HepG2 (cell line): ENCODE results near the gene MIEF1. TPM values are rescaled to one million over a fixed set of nuclear protein-coding genes. Genes with fewer than 3 reads are reported as not detected.

Experiments used
- IRF2 ChIP-seq: IDR thresholded peaks from 2 replicates; pipeline ENCODE4 v1.6.1; 2018; ENCODE audit warnings: missing genetic modification reagents, missing compliant biosample characterization
- KLF12 ChIP-seq: sonication (generic); formaldehyde crosslinking; IDR thresholded peaks from 2 replicates; pipeline ENCODE4 v1.4.0; 2020; ENCODE audit warnings: missing genetic modification reagents, borderline replicate concordance
- MBNL3 ChIP-seq: fragments of 250-450 bp; sonication (Bioruptor Pico); conservative IDR thresholded peaks from 2 replicates; pipeline ENCODE4 v1.8.0; 2022; ENCODE audit warnings: mild to moderate bottlenecking, inconsistent platforms
- MTF2 ChIP-seq: sonication (generic); formaldehyde crosslinking; IDR thresholded peaks from 2 replicates; pipeline ENCODE4 v1.5.0; 2020; ENCODE audit warnings: missing genetic modification reagents, borderline replicate concordance
- ZBTB7A ChIP-seq: sonication (generic); formaldehyde crosslinking; IDR thresholded peaks from 2 replicates; pipeline ENCODE4 v1.8.0; 2022; ENCODE audit warnings: mild to moderate bottlenecking, missing genetic modification reagents
- ZFP36L2 ChIP-seq: sonication (generic); formaldehyde crosslinking; IDR thresholded peaks from 2 replicates; pipeline ENCODE4 v1.4.0; 2020; ENCODE audit warnings: missing genetic modification reagents
- ZNF773 ChIP-seq: sonication (generic); formaldehyde crosslinking; IDR thresholded peaks from 2 replicates; pipeline ENCODE4 v1.4.0; 2020; ENCODE audit warnings: missing genetic modification reagents, borderline replicate concordance
- ZNF777 ChIP-seq: sonication (generic); formaldehyde crosslinking; IDR thresholded peaks from 2 replicates; pipeline ENCODE4 v1.4.0; 2020; ENCODE audit warnings: missing genetic modification reagents
- polyA plus RNA-seq, 8 experiments: library from polyadenylated mRNA; depleted of rRNA in 3 of 8; stranded (reverse) in 7 of 8; unstranded in 1 of 8; fragments of >200 nt; fragmentation: Illumina TruSeq in 4 of 8; extraction: Trizol in 4 of 8; gene quantifications; 2 replicates each; pipeline versions ENCODE4 v1.2.1 to v1.2.3, GENCODE V29; 2011 to 2016; ENCODE audit warnings: low read depth in 4 of 8, missing spikeins in 1 of 8, mixed read lengths in 1 of 8; ENCODE audit not compliant: insufficient read depth in 1 of 8
- total RNA-seq, 5 experiments: library from RNA; depleted of rRNA; stranded (reverse); fragments of >200 nt; fragmentation: Illumina TruSeq; extraction: Trizol; gene quantifications; 2 replicates each; pipeline ENCODE4 v1.2.3, GENCODE V29; 2016; ENCODE audit warnings: low read depth in 1 of 5
- TF ChIP-seq, protein P1 (sequence below), 2 experiments: fragments of 450-650 bp in 1 of 2; sonication (generic) in 1 of 2; formaldehyde crosslinking in 1 of 2; IDR thresholded peaks; 2 replicates each; pipeline versions ENCODE4 v1.6.1 to v1.8.0; 2016 to 2022; ENCODE audit warnings: antibody characterized with exemption in 1 of 2, mild to moderate bottlenecking in 1 of 2, missing genetic modification reagents in 1 of 2
- TF ChIP-seq, protein P2 (sequence below): sonication (generic); formaldehyde crosslinking; IDR thresholded peaks from 2 replicates; pipeline ENCODE4 v1.8.0; 2022; ENCODE audit warnings: mild to moderate bottlenecking, missing genetic modification reagents, moderate library complexity
- TF ChIP-seq, protein P3 (sequence below): sonication (generic); formaldehyde crosslinking; conservative IDR thresholded peaks from 2 replicates; pipeline ENCODE4 v1.4.0; 2020; ENCODE audit warnings: missing genetic modification reagents
- TF ChIP-seq, protein P4 (sequence below): sonication (generic); formaldehyde crosslinking; IDR thresholded peaks from 2 replicates; pipeline ENCODE4 v1.4.0; 2020; ENCODE audit warnings: missing genetic modification reagents
- TF ChIP-seq, protein P5 (sequence below): sonication (generic); formaldehyde crosslinking; IDR thresholded peaks from 2 replicates; pipeline ENCODE4 v1.8.0; 2022; ENCODE audit warnings: mild to moderate bottlenecking, missing genetic modification reagents, moderate library complexity

Gene MIEF1
- total and polyA plus RNA-seq, 2 of the 13 experiments (the other 11 are each of a cell fraction or from before 2014, with no cell fraction given) = 21.7 to 34.8 TPM

DNA sequence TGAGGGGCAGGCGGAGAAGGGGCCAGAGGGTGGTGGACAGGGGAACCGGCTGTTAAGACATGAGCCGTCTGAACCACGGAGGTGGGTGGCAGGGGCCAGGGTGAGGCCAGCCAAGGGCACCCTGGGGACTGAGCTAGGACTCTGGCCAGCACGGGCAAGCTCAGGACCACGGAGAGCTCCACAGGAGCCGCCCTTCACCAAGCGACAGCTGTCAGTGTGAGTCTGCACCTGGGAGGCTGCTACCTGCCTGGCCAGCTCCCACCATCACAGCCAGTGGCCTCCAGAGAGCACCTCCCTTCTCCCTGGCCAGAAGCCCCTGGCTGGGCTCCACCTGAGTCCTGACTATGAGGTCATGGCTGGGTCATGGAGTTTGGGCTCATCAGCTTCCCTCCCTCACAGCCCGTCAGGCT lies 23.6 kb upstream of the MIEF1 start (continued):
- TF ChIP-seq, protein P1, sequence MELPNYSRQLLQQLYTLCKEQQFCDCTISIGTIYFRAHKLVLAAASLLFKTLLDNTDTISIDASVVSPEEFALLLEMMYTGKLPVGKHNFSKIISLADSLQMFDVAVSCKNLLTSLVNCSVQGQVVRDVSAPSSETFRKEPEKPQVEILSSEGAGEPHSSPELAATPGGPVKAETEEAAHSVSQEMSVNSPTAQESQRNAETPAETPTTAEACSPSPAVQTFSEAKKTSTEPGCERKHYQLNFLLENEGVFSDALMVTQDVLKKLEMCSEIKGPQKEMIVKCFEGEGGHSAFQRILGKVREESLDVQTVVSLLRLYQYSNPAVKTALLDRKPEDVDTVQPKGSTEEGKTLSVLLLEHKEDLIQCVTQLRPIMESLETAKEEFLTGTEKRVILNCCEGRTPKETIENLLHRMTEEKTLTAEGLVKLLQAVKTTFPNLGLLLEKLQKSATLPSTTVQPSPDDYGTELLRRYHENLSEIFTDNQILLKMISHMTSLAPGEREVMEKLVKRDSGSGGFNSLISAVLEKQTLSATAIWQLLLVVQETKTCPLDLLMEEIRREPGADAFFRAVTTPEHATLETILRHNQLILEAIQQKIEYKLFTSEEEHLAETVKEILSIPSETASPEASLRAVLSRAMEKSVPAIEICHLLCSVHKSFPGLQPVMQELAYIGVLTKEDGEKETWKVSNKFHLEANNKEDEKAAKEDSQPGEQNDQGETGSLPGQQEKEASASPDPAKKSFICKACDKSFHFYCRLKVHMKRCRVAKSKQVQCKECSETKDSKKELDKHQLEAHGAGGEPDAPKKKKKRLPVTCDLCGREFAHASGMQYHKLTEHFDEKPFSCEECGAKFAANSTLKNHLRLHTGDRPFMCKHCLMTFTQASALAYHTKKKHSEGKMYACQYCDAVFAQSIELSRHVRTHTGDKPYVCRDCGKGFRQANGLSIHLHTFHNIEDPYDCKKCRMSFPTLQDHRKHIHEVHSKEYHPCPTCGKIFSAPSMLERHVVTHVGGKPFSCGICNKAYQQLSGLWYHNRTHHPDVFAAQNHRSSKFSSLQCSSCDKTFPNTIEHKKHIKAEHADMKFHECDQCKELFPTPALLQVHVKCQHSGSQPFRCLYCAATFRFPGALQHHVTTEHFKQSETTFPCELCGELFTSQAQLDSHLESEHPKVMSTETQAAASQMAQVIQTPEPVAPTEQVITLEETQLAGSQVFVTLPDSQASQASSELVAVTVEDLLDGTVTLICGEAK (IDR thresholded peaks at IDR 0.05) = no peak
- TF ChIP-seq, protein P1 (CRISPR knock-in tag; IDR thresholded peaks at IDR 0.05) = 0 out of 2 replicates have a peak, but pooled peaks have one; percentile 36
- TF ChIP-seq ZBTB7A (CRISPR knock-in tag) = no peak
- 0 out of 2 replicates have a peak, but pooled peaks have one; percentile 72 for TF ChIP-seq ZNF773
- peak; percentile 89; the same call in 1 of the 2 replicates for TF ChIP-seq KLF12
- TF ChIP-seq, protein P2, sequence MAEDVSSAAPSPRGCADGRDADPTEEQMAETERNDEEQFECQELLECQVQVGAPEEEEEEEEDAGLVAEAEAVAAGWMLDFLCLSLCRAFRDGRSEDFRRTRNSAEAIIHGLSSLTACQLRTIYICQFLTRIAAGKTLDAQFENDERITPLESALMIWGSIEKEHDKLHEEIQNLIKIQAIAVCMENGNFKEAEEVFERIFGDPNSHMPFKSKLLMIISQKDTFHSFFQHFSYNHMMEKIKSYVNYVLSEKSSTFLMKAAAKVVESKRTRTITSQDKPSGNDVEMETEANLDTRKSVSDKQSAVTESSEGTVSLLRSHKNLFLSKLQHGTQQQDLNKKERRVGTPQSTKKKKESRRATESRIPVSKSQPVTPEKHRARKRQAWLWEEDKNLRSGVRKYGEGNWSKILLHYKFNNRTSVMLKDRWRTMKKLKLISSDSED = 0 out of 2 replicates have a peak, but pooled peaks have one; percentile 45
- TF ChIP-seq, protein P3, sequence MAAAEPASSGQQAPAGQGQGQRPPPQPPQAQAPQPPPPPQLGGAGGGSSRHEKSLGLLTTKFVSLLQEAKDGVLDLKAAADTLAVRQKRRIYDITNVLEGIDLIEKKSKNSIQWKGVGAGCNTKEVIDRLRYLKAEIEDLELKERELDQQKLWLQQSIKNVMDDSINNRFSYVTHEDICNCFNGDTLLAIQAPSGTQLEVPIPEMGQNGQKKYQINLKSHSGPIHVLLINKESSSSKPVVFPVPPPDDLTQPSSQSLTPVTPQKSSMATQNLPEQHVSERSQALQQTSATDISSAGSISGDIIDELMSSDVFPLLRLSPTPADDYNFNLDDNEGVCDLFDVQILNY = 0 out of 2 replicates have a peak, but pooled peaks have one; percentile 53
- peak; percentile 30; the same call in 1 of the 2 replicates for TF ChIP-seq IRF2
- TF ChIP-seq, protein P4, sequence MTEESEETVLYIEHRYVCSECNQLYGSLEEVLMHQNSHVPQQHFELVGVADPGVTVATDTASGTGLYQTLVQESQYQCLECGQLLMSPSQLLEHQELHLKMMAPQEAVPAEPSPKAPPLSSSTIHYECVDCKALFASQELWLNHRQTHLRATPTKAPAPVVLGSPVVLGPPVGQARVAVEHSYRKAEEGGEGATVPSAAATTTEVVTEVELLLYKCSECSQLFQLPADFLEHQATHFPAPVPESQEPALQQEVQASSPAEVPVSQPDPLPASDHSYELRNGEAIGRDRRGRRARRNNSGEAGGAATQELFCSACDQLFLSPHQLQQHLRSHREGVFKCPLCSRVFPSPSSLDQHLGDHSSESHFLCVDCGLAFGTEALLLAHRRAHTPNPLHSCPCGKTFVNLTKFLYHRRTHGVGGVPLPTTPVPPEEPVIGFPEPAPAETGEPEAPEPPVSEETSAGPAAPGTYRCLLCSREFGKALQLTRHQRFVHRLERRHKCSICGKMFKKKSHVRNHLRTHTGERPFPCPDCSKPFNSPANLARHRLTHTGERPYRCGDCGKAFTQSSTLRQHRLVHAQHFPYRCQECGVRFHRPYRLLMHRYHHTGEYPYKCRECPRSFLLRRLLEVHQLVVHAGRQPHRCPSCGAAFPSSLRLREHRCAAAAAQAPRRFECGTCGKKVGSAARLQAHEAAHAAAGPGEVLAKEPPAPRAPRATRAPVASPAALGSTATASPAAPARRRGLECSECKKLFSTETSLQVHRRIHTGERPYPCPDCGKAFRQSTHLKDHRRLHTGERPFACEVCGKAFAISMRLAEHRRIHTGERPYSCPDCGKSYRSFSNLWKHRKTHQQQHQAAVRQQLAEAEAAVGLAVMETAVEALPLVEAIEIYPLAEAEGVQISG (CRISPR knock-in tag) = peak; percentile 70
- TF ChIP-seq MTF2 (CRISPR knock-in tag) = no peak
- TF ChIP-seq ZFP36L2 (CRISPR knock-in tag) = 0 out of 2 replicates have a peak, but pooled peaks have one; percentile 37
- TF ChIP-seq, protein P5, sequence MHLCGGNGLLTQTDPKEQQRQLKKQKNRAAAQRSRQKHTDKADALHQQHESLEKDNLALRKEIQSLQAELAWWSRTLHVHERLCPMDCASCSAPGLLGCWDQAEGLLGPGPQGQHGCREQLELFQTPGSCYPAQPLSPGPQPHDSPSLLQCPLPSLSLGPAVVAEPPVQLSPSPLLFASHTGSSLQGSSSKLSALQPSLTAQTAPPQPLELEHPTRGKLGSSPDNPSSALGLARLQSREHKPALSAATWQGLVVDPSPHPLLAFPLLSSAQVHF (CRISPR knock-in tag) = 0 out of 2 replicates have a peak, but pooled peaks have one; percentile 51
- TF ChIP-seq ZNF777 (CRISPR knock-in tag) = peak; percentile 35; the same call in 1 of the 2 replicates
- TF ChIP-seq MBNL3 = no peak
